WTC11 (cell line): ENCODE results near the gene CORO2B.

Source experiments
- TF ChIP-seq, protein P1 (sequence below): sonication (generic); formaldehyde crosslinking; IDR thresholded peaks from 2 replicates; pipeline ENCODE4 v1.8.0; 2022; ENCODE audit warnings: mild to moderate bottlenecking, missing genetic modification reagents
- TF ChIP-seq, protein P2 (sequence below): sonication (generic); formaldehyde crosslinking; IDR thresholded peaks from 2 replicates; pipeline ENCODE4 v1.8.1; 2022; ENCODE audit warnings: low read depth, missing genetic modification reagents, borderline replicate concordance

GRCh38 chr15:68601206-68602197 is 22.7 kb downstream of the CORO2B start:
- TF ChIP-seq, protein P1, sequence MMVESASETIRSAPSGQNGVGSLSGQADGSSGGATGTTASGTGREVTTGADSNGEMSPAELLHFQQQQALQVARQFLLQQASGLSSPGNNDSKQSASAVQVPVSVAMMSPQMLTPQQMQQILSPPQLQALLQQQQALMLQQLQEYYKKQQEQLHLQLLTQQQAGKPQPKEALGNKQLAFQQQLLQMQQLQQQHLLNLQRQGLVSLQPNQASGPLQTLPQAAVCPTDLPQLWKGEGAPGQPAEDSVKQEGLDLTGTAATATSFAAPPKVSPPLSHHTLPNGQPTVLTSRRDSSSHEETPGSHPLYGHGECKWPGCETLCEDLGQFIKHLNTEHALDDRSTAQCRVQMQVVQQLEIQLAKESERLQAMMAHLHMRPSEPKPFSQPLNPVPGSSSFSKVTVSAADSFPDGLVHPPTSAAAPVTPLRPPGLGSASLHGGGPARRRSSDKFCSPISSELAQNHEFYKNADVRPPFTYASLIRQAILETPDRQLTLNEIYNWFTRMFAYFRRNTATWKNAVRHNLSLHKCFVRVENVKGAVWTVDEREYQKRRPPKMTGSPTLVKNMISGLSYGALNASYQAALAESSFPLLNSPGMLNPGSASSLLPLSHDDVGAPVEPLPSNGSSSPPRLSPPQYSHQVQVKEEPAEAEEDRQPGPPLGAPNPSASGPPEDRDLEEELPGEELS (CRISPR knock-in tag): no peak
- TF ChIP-seq, protein P2, sequence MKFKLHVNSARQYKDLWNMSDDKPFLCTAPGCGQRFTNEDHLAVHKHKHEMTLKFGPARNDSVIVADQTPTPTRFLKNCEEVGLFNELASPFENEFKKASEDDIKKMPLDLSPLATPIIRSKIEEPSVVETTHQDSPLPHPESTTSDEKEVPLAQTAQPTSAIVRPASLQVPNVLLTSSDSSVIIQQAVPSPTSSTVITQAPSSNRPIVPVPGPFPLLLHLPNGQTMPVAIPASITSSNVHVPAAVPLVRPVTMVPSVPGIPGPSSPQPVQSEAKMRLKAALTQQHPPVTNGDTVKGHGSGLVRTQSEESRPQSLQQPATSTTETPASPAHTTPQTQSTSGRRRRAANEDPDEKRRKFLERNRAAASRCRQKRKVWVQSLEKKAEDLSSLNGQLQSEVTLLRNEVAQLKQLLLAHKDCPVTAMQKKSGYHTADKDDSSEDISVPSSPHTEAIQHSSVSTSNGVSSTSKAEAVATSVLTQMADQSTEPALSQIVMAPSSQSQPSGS (CRISPR knock-in tag): no peak
